Measurements from ENCODE around the gene FKBP1B. TPM values are rescaled to one million over a fixed set of nuclear protein-coding genes. Genes with fewer than 3 reads are reported as not detected.
"Not testable (repeated sequence)": the region's sequence is repeated elsewhere in the genome, so short reads cannot be mapped to it uniquely, and the experiment has no call there.

FKBP1B gene
- total RNA-seq, 1 donor from 2014 or later, result 6.2 TPM

DNA sequence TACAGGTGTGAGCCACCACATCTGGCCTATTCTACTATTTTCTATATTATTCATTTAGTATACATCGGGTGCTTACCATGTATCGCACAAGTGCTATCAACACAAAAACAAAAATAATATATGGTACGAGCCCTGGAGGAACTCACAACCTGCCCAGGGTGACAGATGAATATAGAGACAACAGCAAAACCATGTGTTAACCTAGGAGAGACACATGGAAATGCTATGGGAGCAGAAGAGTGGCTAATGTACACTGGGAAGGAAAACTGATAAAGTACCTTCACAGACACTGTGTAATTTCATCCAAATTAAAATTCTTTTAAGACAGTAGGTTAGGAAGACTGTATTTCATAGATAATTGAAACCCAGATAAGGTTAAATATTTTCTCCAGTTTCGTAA is 22.7 kb downstream of the FKBP1B start:
- ATAC-seq, result no peak

DNA sequence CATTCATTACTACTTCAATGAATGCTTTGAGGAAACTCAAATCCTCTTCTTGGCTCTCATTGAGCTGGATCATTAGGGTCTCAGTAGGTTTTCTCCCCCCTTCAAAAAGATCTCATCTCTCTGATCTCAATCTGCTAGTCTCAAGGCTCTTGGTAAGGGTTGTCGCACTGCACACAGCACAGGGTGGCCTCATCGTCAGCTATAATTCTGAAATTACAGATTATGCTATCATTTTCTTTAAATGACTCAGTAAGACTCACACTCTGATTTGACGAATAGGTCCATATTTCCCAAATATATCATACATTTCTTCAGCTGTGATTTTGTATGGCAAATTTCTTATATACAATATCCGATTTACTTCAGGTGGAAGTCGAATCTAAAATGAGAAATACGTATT is 24.3 kb downstream of the FKBP1B start:
- ATAC-seq, result no peak

DNA sequence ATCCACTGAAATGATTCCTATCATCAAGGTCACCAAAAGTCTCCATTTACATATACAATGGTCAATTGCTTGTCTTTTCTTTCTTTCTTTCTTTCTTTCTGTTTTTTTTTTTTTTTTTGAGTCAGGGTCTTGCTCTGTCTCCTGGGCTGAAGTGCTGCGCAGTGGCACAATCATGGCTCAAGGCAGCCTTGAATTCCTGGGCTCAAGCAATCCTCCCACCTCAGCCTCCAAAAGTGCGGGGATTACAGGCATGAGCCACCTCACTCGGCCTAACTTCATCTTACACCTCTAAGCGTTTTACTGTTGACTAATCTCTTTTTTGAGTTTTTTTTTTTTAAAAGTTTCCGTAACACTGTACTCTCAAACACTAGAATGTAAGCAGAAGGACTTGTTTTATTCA is 25.7 kb downstream of the FKBP1B start:
- ATAC-seq, result no peak

DNA sequence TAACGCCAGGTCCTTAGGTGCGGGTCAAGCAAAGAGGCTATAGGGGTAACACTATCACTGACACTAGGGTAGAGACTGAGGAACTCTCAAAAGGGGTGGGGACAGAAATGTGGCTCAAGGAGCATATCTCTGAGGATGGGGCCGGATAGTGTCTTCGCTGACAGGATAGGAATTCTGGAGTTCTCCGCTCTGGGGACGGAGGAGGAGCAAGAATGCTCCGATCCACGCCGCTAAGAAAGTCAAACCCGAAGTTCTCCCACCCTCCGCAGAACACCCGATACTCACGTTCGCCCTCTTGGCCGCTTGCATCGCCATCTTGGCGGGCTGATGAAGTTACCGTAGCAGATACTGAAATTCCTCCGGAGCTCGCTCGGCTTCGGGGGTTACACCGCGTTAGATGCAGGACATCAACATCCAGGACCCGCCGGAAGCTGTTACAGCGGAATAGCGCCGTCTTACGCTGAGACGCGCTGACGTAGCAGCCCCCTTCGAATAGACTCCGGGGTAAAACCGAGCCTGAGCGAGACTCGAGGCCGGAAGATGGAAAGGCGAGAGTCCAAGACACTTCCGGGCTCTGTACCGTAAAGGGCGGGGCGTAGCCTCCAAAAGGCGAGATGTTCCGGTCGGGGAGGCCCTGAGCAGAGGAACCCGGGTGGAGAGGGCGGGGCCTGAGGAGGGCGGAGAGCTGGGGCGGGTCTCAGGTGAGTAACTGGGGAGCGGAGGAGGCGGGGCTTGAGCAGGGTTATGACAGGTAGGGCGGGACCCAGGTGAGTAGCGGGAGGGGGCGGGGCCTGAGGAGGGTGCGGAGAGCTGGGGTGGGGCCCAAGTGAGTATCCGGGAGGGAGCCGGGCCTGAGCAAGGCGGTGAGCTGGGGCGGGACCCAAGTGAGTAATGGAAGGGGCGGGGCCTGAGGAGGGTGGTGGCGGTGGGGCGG is 26.6 kb downstream of the FKBP1B start, which contains the start of gene SF3B6:
Gene SF3B6, minus strand, starts transcription at position 412 of the 934 bp plus-strand sequence. Its CDS starts 97 bp downstream, at position 315.
- peak; percentile 94 for ATAC-seq

DNA sequence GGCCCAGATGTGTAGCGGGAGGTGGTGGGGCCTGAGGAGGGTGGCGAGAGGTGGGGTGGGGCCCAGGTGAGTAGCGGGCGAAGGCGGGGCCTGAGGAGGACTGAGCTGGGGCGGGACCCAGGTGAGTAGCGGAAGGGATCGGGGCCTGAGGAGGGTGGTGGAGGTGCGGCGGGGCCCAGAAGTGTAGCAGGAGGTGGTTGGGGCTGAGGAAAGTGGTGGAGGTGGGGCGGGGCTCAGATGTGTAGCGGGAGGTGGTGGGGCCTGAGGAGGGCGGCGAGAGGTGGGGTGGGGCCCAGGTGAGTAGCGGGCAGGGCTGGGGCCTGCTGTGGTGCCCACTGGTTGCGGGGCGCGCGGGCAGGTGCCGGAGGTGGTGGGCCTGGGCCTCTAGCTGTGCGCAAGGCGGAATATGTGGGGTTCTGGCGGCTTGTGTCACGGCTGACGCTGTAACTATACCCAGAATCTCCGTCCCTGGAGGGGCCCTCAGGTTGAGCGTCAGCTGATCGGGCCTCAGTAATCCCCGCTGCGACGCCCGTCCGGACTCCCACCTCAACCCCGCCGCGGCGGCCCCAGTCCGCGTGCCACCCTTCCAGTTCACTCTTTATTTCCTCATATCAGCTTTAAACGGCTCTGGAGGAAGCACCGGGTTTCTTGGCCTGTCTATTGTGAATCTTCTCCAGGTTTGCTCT is 27.5 kb downstream of the FKBP1B start:
- no peak for ATAC-seq

DNA sequence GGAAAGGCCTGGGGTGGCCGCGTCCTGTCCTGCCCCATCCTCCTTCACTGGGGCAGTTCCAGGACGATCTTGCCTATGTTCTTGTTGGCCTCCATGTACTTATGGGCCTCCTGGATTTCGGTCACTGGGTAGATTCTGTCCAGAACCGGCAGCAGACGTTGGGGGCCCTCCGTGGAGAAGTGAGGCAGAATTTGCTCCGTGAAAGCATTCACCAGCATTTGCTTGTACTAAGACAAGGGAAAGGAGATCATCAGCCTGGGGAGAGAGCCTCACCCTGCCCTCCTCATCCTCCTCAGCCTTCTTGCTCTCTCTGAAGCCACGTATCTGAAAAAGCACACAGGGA is 28.0 kb downstream of the FKBP1B start:
- ATAC-seq, result no peak

DNA sequence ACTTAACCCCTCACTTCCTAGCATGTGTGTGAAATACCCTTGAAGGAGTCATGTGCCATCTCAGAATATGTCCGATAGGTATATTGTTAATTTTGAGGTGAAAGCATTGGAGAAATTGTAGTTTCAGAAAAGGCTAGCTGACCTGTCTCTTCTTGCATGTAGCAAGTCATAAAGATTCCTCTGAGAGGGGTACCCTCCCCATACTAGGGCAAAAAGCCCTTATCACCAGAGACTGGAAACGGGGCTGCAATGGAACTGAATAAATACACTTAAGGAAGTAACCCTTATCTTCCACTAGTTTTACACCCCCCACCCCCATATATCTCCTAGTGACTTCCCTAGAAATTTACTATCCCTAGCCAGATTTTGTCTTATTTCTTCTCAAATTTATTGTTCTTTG is 28.3 kb downstream of the FKBP1B start:
- ATAC-seq, result no peak

DNA sequence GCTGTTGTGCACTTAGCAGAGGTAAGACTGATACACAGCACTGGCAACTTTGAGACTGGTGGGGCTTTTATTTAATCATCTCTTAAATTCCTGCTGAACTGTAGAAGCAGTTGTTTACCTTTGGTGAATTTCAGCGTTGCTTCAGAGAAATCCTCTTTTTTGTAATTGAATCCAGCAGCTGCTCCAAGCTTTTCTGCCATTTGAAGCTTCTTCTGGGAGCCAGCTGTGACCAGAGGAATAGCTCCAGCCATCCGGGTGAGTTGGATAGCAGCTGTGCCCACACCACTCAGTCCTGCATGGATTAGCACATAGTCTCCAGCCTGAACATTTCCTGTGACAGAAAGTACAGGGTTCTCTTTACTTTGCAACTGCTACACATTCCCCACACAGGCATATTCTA is 31.2 kb downstream of the FKBP1B start:
- no peak for ATAC-seq

DNA sequence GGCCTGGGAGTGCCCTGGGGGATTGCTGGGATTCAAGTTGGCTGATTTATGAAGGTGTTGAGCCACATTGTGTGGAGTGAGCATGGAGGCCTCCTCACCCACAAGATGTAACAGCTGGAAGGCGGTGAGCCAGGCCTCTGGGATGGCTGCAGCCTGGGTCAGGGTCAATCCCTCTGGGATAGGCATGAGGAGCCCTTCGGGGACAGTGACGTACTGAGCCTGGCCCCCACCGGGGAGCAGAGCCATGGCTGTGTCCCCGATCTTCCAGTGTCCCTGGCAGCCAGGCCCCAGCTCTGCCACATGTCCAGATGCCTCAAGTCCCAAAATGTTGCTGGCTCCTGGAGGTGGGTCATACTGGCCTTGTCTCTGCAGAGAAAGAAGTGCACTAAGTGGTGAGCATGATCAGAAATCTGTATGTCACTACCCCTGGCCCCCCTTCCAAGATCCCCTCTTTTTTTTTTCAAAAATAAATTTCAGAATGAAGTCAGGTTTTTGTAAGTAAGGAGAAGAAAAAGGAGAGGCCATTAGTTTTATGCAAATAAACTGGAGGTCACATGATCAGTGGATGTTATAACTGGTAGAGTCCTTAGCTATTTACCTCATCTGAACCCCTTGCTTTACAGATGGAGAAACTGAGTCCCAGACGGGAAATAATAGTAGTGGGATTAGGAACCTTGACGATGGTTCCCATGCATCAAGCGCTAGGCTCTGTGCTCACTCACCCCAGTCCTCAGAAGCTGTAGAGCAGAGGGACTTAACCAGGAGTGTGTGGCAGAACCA is 33.4 kb downstream of the FKBP1B start:
- ATAC-seq, result no peak

DNA sequence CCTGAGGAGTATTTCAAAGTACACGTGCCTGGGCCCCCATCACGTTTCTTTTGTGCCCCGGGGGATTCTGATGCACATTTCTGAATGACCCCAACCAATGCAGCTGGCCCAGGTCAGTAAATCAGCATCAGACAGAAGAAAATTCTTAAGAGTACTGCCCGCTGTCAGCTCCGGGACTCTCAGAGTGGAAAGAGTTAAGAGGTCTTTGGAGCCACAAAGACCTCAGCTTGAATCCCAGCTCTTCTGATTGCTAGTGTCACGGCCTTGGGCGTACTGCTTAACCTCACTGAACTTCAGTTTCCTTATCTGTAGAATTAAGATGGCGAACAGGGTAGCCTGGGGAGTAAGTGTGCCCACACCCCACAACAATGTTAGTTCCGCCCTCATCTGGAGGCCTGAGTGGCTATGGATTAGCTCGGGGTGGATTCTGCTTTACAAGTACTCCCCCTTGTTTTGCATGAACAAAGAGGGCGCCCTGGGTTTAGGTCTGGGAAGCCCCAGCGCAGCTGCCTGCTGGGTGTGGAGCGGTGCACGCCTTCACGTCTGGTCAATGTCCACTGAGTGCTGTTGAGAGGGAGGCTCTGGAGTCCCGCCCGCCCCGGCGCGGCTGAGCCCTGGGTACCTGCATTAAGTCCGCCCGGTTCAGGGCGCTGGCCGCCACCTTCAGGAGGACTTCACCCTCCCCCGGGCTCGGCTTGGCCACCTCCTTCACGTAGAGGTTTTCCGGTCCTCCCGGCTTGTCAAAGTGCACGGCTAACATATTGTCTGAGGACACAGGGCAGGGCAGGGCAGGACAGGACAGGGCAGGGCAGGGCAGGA is 34.2 kb downstream of the FKBP1B start:
- peak; percentile 76 for ATAC-seq

DNA sequence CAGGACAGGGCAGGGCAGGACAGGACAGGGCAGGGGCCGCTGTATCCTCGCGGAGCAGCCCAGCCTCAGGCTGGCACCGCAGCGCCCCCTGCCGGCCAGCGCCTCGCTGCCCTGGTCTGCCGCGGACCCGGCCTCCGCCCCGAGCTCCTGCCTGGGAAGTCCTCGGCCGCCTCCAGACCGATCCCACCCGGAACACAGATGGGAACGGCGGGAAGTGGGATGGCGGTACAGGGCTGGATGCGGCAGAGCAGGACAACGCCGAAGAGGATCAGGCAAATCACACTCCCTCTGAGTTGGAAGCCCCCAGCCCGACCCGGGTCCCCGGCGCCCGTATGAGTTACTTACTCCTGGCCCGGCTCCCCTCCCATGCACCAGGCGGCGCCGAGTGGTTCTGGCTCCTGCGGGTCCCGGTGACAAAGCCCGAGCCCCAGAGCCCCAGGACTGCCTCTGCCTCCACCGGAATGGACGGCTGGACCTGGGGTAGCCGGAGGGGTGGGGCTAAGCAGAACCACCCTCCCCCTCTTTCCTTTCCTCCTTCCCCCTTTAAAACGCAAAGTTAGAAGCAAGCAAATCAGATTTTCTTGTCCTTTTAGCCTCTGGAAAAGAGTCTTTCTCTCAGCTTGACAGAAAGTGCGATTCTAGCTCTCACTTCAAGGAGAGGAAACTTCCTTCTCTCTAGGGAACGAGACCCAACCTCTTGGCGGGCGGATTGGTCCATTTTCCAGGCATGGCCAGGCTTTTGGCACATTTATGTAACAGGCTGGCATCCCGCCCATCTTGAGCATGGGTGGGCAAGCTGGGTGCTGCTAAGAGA is 35.1 kb downstream of the FKBP1B start, which contains the start of gene TP53I3:
Gene TP53I3, minus strand, starts transcription at position 449 of the 814 bp plus-strand sequence. CDS start 508 bp downstream, outside the sequence.
- ATAC-seq, result peak; percentile 94

DNA sequence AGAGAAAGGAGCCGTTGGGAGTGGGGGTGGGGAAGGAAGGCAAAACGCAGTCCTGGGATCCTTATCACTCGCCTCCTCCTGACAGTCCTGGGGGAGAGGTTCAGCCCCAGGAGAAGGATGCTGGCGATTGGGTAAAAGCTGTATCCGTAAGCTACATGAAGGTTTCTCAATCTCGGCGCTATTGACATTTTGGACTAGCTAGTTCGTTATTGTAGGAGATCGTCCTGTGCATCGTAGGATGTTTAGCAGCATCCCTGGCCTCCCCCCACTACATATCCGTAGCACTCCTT is 35.6 kb downstream of the FKBP1B start:
- no peak for ATAC-seq

DNA sequence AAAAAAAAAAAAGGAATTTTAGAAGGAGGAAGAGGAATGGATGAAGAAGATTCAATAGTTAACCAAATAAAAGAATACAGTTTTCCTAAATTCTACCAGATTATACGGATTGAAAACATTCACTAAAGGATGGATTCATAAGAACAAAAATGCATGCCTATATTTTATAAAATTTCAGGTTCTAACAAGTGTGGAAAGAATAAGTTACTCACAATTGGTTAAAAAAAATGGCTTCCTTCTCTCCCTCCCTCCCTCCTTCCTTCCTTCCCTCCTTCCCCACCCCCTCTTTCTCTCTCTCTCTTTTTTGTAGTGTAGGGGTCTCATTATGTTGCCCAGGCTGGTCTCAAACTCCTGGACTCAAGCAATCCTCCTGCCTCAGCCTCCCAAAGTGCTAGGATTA is 36.7 kb downstream of the FKBP1B start:
- ATAC-seq, result no peak

DNA sequence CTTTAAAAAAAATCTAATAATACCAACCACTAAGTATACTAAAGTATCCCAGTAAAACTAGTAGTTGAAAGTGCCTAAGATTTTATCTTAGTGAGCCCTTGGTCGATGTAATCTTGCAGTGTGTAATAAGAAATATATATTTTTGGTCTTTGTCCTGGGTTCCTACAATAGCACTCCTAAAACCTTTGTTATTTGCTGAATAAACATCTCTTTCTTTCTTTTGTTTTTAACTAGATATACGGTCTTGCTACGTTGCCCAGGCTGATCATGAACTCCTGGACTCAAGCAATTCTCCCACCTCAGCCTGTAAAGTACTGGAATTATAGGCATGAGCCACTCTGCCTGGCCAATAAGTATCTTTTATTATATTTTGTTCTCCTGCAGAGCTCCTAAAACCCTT is 37.5 kb downstream of the FKBP1B start:
- no peak for ATAC-seq

DNA sequence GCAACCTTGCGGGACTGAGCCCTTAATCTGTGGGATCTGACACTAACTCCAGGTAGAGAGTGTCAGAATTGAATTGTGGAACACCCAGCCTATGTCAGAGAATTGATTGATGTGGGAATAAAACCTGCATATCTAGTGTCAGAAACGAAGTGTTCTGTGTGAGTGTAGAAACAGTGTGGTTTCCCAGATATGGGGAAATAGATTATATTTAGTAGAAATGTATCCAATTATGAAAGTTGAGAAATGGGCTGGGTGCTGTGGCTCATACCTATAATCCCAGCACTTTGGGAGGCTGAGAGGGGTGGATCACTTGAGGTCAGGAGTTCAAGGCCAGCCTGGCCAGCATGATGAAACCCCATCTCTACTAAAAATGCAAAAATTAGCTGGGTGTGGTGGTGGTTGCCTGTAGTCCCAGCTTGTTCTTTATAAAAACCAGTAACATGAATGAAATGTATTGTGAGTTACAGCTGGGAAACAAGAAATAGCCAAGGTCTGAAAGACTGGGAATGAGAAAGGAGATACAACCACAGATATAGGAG is 39.3 kb downstream of the FKBP1B start:
- peak; percentile 14 for ATAC-seq

DNA sequence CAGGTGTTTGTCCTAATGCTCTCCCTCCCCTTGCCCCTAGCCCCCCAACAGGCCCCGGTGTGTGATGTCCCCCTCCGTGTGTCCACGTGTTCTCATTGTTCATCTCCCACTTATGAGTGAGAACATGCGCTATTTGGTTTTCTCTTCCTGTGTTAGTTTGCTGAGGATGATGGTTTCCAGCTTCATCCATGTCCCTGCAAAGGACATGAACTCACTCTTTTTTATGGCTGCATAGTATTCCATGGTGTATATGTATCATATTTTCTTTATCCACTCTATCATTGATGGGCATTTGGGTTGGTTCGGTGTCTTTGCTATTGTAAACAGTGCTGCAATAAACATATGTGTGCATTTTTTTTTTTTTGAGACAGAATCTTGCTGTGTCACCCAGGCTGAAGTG is 43.7 kb downstream of the FKBP1B start:
- ATAC-seq, result not testable (repeated sequence)

DNA sequence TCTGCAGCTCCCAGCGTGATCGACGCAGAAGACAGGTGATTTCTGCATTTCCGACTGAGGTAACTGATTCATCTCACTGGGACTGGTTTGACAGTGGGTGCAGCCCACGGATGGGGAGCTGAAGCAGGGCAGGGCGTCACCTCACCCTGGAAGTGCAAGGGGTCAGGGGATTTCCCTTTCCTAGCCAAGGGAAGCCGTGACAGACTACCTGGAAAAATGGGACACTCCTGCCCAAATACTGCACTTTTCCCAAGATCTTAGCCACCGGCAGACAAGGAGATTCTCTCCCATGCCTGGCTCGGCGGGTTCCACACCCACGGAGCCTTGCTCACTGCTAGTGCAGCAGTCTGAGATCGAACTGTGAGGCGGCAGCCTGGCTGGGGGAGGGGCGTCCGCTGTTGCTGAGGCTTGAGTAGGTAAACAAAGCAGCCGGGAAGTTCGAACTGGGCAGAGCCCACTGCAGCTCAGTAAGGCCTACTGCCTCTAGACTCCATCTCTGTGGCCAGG is 45.7 kb downstream of the FKBP1B start:
- ATAC-seq, result not testable (repeated sequence)

DNA sequence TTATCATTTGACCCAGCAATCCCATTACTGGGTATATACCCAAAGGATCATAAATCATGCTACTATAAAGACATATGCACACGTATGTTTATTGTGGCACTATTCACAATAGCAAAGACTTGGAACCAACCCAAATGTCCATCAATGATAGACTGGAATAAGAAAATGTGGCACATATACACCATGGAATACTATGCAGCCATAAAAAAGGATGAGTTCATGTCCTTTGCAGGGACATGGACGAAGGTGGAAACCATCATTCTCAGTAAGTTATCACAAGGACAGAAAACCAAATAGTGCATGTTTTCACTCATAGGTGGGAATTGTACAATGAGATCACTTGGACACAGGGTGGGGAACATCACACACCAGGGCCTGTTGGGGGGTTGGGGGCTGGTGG is 51.2 kb downstream of the FKBP1B start:
- not testable (repeated sequence) for ATAC-seq

DNA sequence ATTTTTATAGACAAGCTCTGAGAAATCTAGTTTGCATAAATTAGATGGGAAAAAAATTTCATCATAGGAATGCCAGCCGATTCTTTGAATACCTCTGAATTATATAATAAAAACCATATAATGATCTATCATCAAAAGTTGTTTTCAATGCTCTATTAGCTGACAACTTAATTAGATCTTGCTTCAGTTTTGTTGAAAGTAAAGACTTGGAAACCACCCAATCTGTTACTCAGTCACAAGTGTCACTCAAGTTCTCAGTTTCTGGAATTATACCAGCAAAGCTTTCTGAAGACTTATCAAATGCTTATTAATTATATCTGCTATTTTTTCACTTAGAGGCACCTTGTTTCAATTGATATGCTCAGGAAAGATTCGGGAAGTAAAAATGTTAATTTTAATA is 52.5 kb downstream of the FKBP1B start:
- no peak for ATAC-seq

DNA sequence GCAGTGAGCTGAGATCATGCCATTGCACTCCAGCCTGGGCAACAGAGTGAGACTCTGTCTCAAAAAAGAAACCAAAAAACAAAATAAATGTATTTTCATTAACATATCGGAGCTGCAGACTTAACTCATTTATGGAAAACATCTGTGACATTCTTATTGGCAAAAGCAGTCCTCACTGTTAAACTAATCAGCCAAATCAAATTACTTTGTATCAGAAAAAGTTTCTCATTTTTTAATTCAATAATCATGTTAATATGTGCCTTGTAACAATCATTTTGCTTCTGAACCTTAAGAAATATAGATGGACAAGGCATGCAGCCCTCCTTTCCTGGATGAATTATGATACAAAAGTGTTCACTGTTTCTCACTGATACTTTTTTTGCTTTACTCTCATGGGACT is 53.1 kb downstream of the FKBP1B start:
- ATAC-seq, result no peak

DNA sequence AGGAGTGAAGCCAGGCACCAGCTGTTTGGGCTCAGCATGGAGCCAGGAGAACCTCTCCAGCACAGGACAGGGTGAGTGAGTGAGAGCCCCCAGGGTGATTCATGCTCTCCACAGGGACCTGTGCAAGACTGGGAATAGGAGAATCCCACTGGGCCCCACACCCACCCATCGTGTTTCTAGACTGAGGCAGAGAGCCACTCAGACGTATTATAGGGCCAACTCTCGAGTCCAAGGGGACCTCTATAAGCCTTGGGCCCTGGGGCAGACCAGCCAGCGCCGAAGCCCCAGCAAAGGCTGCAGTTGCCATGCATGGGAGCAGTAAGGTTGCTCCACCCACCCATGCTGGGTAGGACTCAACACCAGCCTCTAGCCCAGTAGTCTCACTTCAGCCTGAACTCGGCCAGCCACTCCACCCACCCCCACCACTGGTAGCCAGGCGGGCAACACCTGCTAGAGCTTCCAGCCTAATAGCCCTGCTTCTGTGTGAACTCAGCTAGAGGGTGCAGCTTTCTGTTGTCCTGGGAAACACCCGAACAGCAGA is 54.6 kb downstream of the FKBP1B start:
- ATAC-seq, result no peak

Measured in esophagus mucosa (tissue), 1 donor.